Glomerular endothelial cell (primary cell): Measurements from ENCODE around the gene GALNT12. TPM values are rescaled to one million over a fixed set of nuclear protein-coding genes. Genes with fewer than 3 reads are reported as not detected.

Source experiments
- DNase-seq: peaks from one replicate; pipeline ENCODE4 v3.0.0-alpha.2; 2011; ENCODE audit warnings: low read depth, low spot score; ENCODE audit errors: extremely low read depth
- total RNA-seq: library from RNA; depleted of rRNA; stranded (reverse); fragments of >200 nt; gene quantifications from 2 replicates; pipeline ENCODE4 v1.2.3, GENCODE V29; 2015

GALNT12 gene
- total RNA-seq, 1 donor from 2014 or later = 0.99 TPM

- DNase-seq = no peak
Measured at GRCh38 chr9:98830554-98830953, 23.1 kb downstream of the GALNT12 start.

DNA sequence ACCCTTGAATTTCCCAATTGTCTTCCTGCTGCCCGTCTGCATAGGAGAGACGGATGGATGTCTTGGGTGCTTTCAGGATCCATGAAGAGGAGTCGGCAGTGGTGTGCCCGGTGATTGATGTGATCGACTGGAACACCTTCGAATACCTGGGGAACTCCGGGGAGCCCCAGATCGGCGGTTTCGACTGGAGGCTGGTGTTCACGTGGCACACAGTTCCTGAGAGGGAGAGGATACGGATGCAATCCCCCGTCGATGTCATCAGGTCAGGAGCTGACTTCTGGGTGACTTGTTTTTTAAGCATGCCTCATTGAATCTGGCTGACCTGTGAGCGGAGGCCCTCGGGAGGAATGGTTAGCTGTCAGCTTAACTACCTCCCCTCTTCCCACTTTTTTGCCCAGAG lies 24.2 kb downstream of the GALNT12 start:
- no peak for DNase-seq

- DNase-seq = no peak
Measured at GRCh38 chr9:98832768-98833089, 25.3 kb downstream of the GALNT12 start.

DNA sequence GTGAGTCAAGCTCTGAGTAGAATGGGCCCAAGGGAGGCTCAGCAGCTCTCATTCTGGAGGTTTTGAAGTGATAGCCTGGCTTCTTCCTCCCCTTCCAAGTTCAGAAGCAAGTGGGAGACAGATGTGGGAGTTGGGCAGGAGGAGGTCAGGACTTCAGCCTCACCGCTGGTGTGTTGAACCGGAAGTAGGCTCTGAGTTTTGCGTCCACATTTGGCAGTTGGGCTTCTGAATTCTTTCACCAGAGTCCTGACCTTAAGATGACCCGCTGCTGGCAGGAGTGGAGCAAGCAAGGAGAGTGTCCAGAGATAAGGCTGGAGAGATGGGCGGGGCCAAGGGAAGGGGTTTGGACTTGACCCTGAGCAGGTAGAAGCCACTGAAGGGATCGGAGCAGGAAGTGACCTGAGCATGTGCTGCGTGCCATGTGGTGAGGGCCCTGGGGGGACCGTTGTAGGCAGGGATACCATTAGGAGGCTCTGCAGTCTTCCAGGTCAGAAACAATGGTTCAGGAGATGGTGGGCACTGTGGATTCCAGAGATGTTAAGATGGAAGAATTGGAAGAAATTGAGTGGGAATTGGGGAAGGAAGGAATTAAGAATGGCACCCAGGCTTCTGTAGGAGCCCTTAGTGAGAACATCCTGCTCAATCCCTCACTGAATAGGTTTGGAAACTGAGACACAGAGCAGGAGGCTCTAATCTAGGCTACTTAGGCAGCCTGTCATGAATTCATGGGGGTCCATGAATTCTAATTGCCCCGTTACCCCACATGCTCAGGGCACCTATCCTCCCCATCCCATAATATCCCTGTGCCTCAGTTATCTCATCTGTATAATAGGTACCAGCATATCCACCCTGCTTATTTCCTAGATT lies 25.9 kb downstream of the GALNT12 start:
- DNase-seq = no peak

DNA sequence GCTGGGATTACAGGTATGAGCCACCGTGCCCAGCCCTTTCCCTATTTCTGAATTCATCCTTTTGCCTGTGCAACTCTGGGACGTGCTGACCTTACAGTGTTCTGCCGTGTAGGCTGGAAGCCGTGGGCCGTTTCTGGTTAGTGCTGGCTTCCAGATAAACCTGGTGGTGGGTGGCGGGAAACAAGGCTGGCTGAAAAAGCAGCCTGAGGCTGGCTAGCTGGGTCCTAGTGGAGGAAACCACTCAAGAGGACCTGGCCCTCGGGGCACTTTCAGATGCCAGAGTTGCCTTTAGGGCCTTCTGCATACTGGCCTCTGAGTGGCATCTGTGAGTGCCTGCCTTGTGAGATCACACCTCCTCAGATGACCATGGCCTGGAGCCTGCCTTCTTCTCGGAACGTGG lies 26.9 kb downstream of the GALNT12 start:
- DNase-seq = no peak

DNA sequence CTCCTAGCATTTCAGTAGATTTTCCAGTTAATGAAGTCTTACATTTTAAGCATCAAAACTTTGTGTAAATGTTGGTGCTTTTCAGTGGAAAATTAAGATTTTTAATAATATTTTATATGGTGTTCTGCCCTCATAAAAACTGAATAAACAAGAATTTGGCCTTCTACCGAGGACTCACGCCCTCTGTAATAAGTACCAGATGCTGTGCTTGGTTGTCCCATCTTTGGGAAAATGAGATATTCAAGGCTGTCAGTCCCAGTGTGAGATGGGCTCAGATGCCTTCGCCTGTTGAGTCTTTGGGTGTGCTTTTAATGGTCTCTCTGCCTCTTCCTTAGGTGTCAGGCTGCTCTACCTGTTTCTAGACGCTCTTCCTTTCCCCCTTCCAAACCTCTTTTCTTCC lies 28.7 kb downstream of the GALNT12 start:
- no peak for DNase-seq

DNA sequence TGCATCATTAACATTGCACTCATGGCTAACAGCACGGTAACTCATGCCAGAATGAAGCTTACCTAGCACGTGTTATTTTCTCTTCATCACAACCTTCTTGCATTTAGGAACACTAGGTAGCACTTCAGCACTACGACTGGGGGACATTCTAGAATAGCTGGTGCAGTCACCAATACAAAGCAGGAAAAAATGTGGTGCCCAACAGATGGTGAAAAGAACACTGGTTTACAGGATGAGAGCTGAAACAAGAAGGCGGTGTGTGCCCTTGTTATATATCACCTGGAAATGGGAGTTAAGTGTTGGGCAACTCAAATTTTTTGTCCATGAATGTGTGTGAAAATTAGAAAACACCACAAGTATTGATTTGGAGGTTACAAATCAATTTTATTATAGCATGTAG lies 30.0 kb downstream of the GALNT12 start:
- no peak for DNase-seq

DNA sequence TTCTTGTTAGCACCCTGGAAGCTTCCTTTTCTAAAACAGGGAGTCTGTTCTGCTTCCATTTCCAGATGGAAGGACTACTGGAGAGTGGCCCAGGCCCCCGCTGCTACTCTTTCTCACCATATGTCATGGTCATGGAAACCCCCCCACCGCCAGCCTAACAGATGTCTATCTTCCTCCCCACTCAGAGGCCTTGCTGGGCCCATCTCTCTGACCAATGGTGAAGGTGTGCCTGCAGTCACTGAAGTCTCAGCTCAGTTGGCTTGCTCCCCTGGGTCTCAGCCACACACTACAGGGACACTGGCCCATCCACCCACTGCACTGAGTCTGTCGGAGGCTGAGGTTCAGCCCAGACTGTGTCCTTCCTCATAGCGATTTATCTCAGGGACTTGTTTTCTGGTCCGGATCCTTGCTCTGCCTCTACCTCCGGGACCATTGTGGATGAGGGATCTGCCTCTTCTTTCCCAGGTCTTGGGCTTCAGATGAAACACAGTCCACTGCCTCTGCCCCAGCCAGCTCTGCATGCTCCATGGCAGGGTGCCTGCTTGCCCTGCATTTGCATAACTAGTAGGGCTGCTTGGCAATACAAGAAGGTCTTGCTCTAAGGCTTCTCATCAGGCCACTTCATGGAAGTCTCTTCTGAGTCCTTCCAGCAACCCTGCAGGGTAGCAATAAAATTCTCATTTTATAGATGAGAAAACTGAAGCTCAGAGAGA lies 30.8 kb downstream of the GALNT12 start:
- DNase-seq = no peak

GRCh38 chr9:98838868-98839565 lies 31.5 kb downstream of the GALNT12 start:
- DNase-seq = no peak

- DNase-seq = no peak
Measured at GRCh38 chr9:98839724-98840123, 32.3 kb downstream of the GALNT12 start.

GRCh38 chr9:98842510-98842909 lies 35.0 kb downstream of the GALNT12 start:
- DNase-seq = no peak

DNA sequence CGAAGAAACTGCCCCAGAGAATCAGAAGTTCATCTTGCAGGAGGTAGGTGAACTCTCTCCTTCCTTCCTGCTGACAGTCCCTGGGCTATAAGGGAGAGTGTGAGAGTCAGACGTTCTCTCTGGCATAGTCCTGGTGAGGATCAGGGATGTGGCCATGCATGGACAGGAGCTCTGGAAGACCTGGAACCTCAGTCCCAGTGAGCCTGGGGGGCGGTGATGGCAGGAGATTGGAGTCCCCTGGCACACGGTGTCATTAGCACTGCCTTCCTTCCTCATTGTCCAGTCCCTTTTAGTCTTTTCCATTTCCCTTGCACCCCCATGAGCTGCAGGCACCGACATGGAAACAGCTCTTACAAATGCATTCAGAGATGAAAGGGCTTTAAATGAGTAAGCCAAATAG lies 38.6 kb downstream of the GALNT12 start:
- DNase-seq = no peak

- no peak for DNase-seq
Measured at GRCh38 chr9:98846879-98847278, 39.4 kb downstream of the GALNT12 start.

- peak; percentile 58 for DNase-seq
Measured at GRCh38 chr9:98848450-98849149, 41.1 kb downstream of the GALNT12 start.

DNA sequence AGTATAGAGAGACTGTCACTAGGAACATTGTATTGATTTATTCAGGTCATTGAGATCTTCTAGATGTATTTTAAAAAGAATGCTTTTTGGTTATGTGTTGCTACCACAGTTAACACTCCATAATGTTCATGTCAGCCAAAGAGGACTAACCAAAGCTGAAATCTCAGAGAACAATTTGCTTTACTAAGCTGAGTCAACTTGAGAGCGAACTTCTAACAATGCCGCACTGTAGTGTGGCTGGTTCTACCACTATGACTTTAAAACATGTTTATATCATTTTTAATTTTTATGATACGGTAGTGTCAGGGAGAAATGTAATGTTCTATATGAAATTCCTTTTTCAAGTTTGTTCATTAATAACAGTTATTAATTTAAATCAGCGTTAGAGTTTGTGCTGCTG lies 42.1 kb downstream of the GALNT12 start:
- DNase-seq = no peak

GRCh38 chr9:98850851-98851729 lies 43.6 kb downstream of the GALNT12 start:
- DNase-seq = no peak

DNA sequence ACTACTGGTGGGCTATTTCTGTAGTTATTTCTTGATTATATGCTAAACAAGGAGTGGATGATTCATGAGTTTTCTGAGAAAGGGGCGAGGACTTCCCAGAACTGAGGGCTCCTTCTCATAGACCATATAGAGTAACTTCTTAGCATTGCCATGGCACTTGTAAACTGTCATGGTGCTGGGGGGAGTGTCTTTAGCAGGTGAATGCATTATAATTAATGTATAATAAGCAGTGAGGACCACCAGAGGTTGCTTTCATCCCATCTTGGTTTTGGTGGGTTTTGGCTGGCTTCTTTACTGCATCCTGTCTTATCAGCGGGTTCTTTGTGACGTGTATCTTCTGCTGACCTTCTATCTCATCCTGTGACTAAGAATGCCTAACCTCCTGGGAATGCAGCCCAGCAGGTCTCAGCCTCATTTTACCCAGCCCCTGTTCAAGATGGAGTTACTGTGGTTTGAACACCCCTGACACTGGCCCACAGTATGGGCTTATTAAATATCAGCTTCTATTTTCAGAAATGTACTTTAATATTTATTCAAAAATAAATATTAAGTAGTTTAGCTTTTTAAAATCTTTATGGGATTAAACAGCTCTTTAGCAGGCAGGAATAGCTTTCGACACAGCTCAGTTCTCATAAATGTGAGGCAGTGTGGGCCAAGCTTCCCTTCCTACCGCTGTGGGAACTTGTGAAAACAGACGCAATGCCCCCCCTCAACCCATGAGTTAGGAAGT lies 44.4 kb downstream of the GALNT12 start:
- DNase-seq = no peak

- DNase-seq = no peak
Measured at GRCh38 chr9:98852460-98852734, 44.9 kb downstream of the GALNT12 start.

DNA sequence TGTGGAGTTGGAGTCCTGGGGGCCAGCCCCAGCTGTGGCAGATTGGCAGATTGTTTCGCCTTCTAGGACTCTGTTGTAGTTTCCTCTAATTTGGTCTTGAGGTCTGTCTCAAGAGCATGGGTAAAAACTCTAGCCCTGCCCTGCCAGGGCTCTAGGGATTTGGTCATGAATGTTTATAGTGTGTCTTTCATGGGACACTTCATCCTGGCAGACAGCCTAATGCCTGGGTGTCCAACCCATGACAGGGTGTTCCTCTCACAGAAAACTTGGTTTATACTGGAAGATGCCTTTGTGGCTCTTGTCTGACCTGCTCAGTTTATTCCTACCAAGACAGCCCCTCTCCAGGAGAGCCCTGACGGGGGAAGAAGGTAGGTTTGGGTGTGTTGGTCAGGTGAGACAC lies 45.5 kb downstream of the GALNT12 start:
- no peak for DNase-seq

DNA sequence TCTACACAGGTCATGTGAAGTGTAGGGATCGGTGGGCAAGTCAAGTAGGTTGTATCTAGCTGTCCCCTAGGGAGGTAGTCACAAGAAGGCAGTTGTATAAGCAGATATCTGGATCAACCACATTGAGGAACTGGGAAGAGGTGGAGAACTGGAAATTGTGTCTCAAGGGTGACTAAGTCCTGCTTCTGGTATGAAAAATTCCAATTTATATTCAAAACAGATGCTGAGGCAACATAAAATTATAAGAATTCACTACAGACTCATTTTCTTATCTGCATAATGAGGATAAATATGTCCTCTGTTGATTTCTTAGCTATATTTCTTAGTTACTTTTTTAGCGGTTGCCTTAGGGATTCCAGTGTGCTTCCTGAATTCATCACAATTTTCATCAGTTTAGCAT lies 46.8 kb downstream of the GALNT12 start:
- DNase-seq = no peak
